HL-60/S4 treated with retinoic acid at 250 ng/mL for 4 days and 3 days (cell line): ENCODE measurements around the gene ASF1B.
"Not testable (repeated sequence)": the region's sequence is repeated elsewhere in the genome, so short reads cannot be mapped to it uniquely, and the experiment has no call there.

ENCODE experiments used
- in situ Hi-C: fragments of 300-500 bp; cut with MboI; formaldehyde crosslinking; loops from 2 replicates; pipeline ENCODE4 v1.7.0; 2022; ENCODE audit warnings: low sequenced_read_pairs

The ASF1B gene

DNA sequence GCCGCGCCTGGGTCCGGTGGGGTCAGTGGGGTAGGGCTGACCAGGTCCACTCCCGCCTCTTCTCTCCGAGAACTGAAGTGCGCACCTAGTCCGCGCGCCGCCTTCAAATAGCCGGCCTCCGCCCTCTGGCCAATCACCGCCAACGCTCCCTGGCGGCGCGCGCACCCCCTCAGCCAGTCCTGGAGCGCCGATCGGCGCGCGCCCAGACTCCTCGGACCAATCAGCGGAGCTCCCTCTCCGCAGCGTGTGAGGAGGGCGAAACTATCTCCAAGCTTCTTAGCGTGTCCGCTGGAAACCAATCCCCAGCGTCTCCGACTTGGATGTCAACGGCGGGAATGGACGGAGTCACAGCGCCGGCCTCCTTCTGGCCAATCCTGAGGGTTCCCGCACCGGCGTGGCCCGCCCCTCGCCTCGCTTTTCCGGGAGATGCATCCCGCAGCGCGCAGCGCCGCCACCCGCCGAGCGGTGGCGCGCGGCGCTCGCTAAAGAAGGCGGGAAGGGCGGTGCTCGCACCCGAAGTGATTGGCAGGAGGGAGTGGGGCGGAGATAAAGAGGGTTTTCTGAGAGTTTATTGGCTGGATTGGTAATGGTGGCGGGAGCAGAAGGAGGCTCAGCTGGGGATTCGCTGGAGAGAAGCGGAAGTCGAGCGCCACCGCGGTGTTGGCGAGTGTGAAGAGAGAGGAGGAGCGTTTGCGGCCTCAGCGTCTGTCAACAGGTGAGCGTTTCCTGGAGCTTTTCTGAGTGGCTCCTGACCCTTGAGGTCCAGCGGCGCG, at the start of gene ASF1B:
ASF1B (minus strand) TSS at position 81 of the 773 bp plus-strand sequence. CDS start 133 bp downstream, outside the sequence.
- in situ Hi-C loops = no loop called here

DNA sequence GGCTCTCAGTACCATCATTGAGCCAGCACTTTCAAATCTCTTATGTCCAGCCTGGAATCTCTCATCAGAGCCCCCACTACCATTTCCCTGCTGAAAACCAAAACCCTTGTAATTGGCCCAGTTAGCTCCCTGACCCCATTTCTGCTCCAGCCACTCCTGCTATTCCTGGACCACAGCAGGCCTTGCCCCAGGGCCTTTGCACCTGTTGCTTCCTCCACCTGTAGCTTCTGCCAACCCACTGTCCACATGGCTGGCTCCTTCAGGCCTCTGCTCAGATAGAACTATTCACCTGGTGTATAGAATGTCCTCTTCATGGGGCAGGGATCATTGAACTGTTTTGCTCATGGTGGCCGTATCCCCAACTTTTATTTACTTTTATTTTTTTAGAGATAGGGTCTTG, 49.3 kb upstream of the ASF1B start:
- in situ Hi-C loops = not testable (repeated sequence)

DNA sequence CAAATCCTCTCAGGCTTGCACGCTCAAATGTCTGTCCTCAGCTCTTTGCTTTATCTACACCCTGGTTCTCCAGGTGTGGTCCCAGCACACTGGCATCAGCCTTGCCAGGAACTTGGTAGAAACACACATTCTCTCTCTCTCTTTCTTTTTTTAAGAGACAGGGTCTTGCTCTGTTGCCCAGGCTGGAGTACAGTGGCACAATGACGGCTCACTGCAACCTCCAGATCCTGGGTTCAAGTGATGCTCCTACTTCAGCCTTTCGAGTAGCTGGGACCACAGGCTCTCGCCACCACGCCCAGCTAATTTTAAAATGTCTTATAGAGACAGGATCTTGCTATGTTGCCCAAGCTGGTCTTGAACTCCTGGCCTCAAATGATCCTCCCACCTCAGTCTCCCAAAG, 48.8 kb upstream of the ASF1B start:
- in situ Hi-C loops = no loop called here

DNA sequence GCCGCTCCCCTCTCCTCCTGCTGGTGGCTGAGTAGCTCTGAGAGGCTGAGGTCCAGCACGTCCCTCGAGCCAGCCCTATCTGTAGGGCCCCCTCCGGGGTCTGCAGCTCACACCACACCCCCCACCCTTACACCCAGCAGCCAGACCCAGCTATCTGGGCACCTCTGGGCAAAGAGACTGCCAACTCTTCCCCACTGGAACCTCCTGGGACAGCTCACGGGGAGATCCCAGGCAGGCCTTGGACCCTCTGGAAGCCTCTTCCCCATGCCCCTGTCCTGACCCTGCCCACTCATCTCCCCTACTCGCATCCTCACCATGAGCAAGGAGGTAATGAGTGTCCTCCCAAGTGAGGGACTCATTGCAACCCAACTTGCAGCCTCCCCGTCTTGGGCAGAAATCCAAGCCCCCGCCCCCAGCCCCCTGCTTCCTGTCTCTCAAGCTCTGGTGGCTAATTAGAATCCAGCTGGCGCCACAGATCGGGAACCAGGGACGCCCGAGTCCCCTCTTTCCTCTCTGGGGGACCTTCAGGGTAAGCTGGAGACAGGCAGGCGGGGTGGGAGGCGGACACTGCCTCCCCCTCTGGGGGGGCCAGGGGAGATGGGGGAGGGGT, 47.5 kb upstream of the ASF1B start:
- in situ Hi-C loops = no loop called here

DNA sequence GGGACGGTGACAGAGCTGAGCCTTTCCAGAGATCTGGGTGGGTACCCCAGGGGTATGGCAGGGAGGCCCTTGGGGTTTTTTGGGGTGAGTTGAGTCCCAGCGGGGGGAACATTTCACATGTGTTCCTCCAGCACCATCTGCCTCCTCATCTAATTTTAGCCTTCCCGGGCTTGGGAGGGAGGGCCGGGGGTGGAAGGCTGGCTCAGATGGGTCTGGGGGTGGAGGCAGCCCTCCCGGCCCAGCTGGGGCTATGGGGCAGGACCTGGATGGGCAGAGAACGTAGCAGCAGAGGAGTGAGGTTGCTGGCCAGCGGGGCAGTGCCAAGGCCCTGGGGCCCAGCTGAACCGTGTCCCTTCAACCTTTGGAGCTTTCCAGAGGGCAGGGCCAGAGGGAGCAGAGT, 46.1 kb upstream of the ASF1B start:
- in situ Hi-C loops = no loop called here

DNA sequence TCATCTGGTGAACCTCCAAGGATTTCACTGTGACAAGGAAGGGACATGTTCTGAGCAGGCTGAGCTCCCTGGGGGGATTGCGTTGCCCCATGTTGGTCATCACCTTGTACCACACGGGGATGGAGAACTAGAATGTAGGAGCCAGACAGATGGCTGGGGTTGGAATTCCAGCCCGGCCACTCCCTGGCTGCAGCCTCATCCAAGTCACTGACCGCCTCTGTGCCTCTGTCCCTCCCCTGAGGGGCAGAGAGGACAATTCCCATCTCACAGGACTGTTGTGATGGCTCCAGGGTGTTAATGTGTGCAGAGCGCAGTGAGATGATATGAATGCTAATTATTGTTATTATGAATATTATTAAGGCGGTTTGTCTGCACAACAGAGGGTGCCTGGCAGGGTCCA, 45.5 kb upstream of the ASF1B start:
- in situ Hi-C loops = no loop called here

DNA sequence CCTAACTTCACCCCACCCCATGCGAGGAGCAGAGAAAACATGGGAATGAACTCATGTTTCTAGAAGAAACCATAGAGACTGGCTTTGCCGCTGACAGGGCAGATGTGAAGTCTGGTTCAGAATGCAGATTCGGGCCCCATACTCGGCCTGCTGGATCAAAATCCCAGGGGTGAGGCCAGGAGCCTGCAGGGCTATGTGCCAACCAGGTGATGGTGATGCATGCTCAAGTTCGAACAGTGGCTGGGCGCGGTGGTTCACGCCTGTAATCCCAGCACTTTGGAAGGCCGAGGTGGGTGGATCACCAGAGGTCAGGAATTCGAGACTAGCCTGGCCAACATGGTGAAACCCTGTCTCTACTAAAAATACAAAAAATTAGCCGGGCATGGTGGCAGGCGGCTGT, 44.8 kb upstream of the ASF1B start:
- in situ Hi-C loops = not testable (repeated sequence)

DNA sequence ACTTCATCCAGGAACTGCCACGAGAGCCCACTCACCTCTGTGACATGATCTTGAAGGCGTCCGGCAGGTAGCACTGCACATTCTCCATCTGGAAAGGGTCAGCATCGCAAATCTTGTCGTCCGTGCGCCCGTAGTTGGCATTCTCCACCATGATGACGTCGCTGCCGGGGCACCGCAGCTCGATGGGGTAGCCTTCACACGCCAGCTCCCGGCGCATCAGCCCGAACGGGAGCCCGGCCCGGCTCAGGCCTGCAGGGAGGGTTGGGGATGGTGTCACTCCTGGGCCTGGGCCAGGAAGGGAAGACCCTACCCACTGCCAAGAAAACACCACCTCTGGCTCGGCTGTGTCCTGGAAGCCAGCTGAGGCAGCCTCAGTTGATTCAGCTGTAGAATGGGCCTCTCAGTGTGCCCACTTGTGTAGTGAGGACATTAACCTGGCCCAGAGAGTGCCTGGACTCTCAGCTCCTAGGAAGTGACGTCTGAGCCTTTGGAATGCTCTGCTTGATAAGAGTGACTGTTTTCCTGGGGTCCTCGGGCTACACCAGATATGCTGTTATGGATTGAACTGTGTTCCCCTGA, 41.2 kb upstream of the ASF1B start:
- in situ Hi-C loops = no loop called here

DNA sequence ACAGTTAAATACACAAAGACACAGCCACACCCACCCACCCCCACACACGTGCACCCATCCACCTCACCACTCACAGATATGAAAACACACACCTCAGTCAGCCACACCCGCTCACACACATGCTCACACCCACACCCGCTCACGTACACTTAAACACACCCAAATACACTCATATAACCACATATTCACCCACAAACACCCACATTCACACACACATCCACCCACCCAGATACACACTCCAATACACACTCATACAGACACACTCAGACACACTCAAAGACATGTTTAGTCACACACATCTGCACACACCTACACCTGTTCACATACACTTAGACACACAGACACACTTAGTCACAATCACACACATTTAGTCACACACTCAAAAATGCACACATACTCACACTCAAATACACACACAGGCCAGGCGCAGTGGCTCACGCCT, 39.0 kb upstream of the ASF1B start:
- in situ Hi-C loops = no loop called here

DNA sequence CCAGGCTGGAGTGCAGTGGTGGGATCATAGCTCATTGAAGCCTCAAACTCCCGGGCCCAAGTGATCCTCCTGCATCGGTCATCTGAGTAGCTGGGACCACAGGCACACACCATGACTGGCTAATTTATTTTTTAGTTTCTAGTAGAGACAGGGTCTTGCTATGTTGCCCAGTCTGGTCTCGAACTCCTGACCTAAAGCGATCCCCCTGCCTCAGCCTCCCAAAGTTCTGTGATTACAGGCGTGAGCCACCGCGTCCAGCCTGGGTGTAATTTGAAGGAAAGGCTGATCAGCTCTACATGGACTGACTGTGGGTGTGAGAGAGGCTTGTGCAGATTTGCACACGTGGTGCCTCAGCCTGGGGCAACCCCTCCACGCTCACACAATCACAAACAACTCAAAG, 38.5 kb upstream of the ASF1B start:
- in situ Hi-C loops = no loop called here

DNA sequence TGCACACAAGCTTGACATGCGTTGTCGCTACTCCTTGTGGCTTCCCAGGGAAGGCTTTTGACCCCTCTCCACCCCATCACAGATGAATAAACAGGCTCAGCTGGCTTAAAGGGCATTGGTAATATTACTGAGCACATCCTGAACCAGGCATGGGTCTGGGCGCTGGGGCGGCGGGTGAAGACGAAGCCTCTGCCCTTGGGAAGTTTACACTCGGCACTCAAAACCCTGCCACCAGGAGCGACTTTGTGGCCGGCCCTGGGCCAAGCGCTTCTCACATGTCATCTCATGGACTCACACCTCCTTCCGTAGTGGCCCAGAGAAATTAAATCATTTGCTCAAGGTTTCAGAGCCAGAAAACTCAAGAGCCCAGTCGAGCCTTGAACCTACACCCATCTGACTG, 32.6 kb upstream of the ASF1B start:
- in situ Hi-C loops = no loop called here

DNA sequence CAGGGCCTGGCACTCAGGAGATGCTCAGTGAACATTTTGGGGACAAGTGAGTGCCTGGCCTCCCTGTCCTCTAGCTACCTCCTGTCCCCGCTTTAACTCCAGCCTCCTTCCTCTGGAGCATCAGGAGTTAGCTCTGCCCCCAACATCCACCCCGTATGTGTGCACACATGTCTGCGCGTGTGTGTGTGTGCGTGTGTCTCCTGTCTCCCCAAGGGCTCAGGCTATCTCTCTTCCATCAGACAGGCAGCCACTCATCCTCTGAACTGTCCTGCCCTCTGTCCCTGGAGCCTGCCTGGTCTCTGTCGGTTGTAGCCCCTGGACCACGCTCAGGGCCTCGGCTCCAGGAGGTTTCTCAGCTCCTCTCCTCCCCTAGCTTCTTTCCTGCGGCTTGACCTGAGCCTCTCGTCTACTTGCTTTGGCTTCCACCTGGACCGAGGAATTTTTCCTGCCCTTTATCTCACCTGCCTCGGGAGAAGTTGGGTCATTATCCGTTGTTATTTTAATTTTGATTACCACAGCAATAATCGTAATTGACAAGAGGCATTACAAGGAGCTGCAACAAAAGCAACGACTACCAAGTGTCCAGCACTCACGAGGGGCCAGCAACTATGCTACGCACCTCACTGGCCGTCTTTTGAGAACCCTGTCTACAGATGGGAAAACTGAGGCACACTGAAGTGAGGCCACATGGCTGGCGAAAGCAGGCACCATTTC, 32.0 kb upstream of the ASF1B start:
- in situ Hi-C loops = no loop called here

DNA sequence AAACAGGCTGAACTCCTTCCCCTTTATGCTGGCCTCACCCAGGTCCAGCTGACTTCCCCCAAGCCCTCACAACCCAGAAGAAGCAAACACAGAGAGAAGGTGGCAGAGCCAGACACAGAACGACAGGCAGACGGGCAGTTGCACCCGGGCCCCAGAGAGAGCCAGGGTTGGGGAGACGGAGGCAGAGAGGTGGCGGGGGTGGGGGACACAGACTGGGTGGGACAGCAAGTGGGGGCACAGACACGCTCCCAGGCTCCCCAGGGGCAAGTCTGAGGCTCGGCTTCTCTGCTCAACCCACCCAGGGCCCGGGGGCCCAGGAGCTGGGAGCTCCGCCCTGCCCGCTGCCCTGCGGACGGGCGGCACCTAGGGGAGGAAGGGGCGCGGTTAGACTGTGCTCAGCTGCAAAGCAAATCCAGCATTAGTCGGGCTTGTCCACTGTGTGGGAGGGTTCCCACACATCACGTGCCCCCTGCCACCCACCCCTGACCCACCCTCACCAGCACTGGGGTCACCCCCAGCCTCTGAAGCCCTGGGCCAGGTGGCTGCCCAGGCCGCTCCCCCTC, 31.3 kb upstream of the ASF1B start:
- in situ Hi-C loops = no loop called here

DNA sequence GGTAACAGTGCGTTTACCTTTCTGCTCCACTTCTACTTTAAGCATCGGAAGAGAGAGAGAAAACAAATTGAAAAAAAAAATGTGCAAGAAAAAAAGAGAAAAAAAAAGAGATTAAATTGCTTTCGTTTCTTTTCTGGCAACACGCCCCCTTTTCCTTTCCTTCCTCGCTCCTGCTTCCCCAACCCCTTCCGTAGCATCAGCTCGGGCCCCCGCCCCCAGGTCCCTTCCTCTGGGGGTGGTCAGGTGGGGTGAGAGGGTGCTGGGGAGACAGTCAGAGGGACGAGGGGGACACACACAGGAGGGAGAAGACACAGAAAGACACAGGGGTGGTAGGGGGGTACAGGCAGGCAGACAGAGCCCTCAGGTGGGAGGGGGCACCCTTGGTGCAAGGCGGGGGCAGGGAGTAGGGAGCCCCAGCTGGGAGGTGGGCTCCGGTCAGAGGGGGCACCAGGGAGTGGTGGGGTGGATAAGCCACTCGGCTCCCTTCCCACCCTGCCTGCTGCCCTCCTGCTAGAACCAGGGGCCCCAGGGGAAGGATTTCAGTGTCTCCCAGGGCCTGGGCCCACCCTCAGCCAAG, 30.7 kb upstream of the ASF1B start:
- in situ Hi-C loops = no loop called here

DNA sequence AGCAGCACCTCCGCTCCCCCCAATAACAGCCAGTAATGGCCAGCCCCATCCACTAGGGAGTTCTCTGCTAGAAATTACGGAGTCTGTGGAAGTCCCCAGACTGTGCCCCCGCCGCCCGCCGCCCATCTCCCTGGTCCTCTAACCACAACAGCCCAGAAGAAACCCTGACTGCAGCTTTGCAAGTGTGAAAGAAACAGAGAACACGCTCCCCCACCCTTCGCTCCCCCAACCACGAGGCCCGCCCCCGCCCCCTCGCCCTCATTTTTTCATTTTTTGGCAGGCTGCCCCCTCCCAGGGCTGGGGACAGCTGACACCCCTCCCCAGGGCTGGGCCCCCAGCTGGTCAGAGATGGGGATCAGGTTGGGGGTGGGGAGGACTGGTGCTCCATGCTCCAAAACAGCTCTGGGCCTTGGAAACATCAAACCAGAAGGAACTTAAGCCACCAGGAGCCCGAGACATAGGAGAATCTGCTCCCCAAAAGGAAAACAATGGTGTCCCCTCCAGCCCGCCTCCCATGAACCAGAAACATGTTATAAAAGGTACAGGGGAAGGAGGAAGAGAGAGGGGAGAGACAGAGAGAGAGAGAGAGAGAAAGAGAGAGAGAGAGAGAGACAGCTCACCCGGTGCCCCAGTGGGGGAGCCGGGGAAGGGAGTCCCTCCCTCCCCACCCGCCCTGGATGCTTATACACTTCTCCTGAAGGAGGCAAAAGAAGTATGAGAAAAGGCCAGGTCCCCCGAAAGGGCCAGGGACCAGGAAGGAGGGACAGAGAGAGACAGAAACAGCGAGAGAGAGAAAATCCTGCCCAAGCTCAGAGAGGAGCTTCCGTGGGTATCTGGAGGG, 29.8 kb upstream of the ASF1B start:
- in situ Hi-C loops = no loop called here

DNA sequence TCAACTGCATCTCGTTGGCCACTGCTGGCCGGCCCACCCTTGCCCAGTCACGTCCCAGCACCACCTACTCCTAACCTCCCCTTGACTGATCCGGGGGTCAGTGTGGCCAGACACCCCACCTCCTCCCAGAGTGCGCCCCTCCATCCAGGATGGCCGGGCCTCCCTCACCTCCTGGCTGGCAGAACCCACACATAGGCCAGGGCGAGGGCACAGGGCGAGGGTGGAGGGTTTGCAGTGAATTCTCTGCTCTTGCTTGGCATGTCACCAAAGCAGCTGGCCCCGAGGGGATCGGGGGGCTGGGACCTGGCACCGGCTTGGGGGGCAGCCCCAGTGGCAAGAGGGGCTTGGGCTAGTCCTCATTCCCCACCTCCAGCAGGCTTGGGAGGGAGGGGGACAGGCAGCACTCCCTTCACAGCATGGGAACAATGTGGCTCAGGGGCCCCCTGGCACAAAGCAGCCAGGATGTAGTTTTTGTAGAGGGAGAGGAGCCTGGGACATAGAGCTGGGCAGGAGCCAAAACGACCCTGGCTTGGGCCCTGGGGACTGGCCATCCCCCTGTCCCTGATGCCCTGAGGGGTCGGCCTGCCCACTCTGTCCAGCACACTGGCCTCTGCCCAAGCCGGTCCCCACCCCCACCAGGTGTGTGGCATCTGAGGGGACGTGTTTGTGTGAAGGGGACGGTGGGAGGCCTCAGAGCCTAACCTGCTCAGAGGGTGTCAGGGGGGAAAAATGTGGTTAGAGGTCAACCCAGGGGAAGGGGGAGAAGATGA, 28.5 kb upstream of the ASF1B start:
- in situ Hi-C loops = no loop called here

DNA sequence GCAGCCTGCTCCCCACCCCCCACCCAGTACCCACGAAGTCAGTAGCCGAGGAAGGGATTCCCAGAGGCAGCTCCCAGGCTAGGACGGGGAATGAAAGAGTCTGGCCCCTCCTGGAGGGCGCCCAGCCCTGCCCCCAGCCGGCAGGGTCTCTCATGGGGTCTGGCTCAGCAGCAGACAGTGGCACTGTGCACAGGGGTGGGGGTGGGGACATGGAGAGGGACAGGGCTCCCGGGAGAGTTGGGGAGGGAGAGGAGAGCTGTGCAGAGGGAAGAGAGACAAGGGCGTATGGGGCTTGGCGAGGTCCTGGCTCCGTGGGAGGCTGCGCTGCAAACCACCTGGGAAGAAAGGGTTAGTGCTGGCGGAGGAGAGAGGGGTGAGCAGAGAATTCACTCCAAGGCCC, 27.7 kb upstream of the ASF1B start:
- in situ Hi-C loops = no loop called here

DNA sequence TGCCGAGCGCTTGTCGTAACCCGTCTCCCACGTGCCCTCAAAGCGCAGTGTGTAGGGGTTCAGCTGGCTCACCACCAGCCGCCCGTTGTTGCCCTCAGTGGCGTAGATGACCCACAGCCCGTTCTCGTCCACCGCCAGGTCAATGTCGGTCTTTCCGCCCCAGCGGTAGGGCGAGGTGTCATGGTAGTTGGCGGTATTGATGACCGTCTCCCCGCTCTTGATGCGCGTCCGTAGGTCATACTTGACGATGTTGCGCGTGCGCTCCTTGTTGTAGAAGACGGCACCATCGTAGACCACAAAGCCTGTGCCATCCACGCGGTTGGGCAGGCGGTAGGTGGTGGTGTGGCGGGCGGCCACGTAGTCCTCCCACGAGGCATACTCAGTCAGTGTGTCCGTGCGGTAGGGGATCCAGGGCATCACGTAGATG, 26.5 kb upstream of the ASF1B start:
- in situ Hi-C loops = no loop called here

DNA sequence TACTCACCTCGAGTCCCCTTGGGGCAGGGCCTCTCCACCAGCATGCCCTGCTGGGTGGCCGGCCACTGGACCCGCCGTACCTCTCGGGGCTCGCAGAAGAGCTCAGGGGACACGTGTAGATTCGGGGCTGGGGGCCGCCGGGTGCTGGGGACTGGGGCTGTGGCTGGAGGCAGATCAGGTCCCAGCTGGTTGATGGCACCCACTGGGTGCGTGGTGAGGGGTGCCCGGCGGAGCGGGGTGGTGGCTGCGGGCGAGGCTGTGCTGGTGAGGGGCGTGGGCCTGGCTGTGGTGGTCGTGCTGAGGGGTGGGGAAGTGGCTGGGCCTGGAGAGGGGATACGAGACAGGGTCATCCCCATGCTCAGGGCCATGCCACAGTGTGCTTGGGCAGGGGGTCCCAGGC, 24.9 kb upstream of the ASF1B start:
- in situ Hi-C loops = no loop called here
